HepG2 (cell line): Measurements from ENCODE around the gene DOK1. TPM values are rescaled to one million over a fixed set of nuclear protein-coding genes. Genes with fewer than 3 reads are reported as not detected.

Experiments used
- ATAC-seq: fragments of 200-7000 bp; cut with Tn5 transposase; 3 replicates; pipeline ENCODE4 v1.9.1; 2020; ENCODE audit warnings: mild to moderate bottlenecking, moderate library complexity
- BruUV-seq: library from RNA; stranded (reverse); fragments of 400-500 nt; replicated peaks from 2 replicates; lab custom pipeline; 2021; lab: Mats Ljungman, UMichigan
- CTCF ChIA-PET: fragments of 300-600 bp; formaldehyde crosslinking; extraction: SDS; loops from one replicate; lab custom pipeline; 2021; ENCODE audit warnings: low total read pairs, inconsistent platforms, low intra/inter-chr PET ratio; lab: Yijun Ruan, JAX
- POLR2A ChIA-PET: fragments of 350-600 bp; sonication (Branson Sonifier 250); formaldehyde crosslinking; loops from one replicate; lab custom pipeline; 2020; ENCODE audit warnings: antibody characterized with exemption, inconsistent platforms; lab: Yijun Ruan, JAX
- DNase-seq: peaks from one replicate; pipeline ENCODE4 v3.0.0-alpha.2; 2015; ENCODE audit warnings: low spot score
- FAIRE-seq: peaks from 3 replicates; lab custom pipeline; 2011; peaks lifted over from hg19 to GRCh38; lab: Jason Lieb, UNC
- H2AFZ ChIP-seq: one replicate; pipeline ENCODE4 v1.6.1; 2011; ENCODE audit warnings: low read length, inconsistent platforms
- H3K27ac ChIP-seq: fragments of 300-600 bp; 3 replicates; pipeline ENCODE4 v1.8.0; 2011; ENCODE audit warnings: mixed run types, mild to moderate bottlenecking, mixed read lengths, low read length, inconsistent platforms; ENCODE audit not compliant: insufficient read depth; ENCODE audit errors: extremely low read length
- H3K27me3 ChIP-seq, 2 experiments: fragments of 200-600 bp in 1 of 2; 2 replicates in 1 of 2; 3 replicates in 1 of 2; pipeline versions ENCODE4 v1.6.0 to v1.8.0; 2011; ENCODE audit warnings: low read length in 2 of 2, mild to moderate bottlenecking in 2 of 2, moderate library complexity in 2 of 2, inconsistent platforms in 1 of 2; ENCODE audit not compliant: insufficient read depth in 2 of 2, control insufficient read depth in 1 of 2
- H3K36me3 ChIP-seq, 2 experiments: fragments of 200-600 bp in 1 of 2; replicated peaks in 1 of 2; 2 replicates in 1 of 2; 3 replicates in 1 of 2; pipeline versions ENCODE4 v1.5.1 to v1.8.0; 2011; ENCODE audit warnings: low read length in 2 of 2, inconsistent platforms in 1 of 2; ENCODE audit not compliant: insufficient read depth in 2 of 2, control insufficient read depth in 1 of 2
- H3K4me1 ChIP-seq: 2 replicates; pipeline ENCODE4 v1.5.1; 2012; ENCODE audit warnings: low read length, inconsistent platforms; ENCODE audit not compliant: insufficient read depth
- H3K4me2 ChIP-seq: 2 replicates; pipeline ENCODE4 v1.6.0; 2011; ENCODE audit warnings: low read depth, low read length, inconsistent platforms
- H3K4me3 ChIP-seq, 3 experiments: fragments of 200-600 bp in 1 of 3; sonication (generic), shearing (Covaris generic) in 1 of 3; replicated peaks in 1 of 3; 2 replicates each; pipeline ENCODE4 v1.5.1; 2011 to 2016; ENCODE audit warnings: low read length in 3 of 3, inconsistent platforms in 2 of 3, low read depth in 2 of 3, mild to moderate bottlenecking in 2 of 3, control low read depth in 1 of 3, mixed read lengths in 1 of 3; ENCODE audit not compliant: insufficient read depth in 1 of 3
- H3K79me2 ChIP-seq: one replicate; pipeline ENCODE4 v1.6.1; 2011; ENCODE audit warnings: low read length, inconsistent platforms; ENCODE audit not compliant: insufficient read depth
- H3K9ac ChIP-seq: 2 replicates; pipeline ENCODE4 v1.6.0; 2011; ENCODE audit warnings: mild to moderate bottlenecking, low read depth, low read length, inconsistent platforms; ENCODE audit not compliant: insufficient read depth
- H3K9me3 ChIP-seq: 2 replicates; pipeline ENCODE4 v1.5.1; 2012; ENCODE audit warnings: mild to moderate bottlenecking, low read length
- H4K20me1 ChIP-seq: 2 replicates; pipeline ENCODE4 v1.6.0; 2011; ENCODE audit warnings: inconsistent platforms, mild to moderate bottlenecking, low read length, moderate library complexity; ENCODE audit not compliant: insufficient read depth
- CENPT ChIP-seq: sonication (generic); formaldehyde crosslinking; IDR thresholded peaks from 2 replicates; pipeline ENCODE4 v1.8.0; 2022; ENCODE audit warnings: low read depth, mild to moderate bottlenecking, moderate library complexity, missing genetic modification reagents
- HIVEP1 ChIP-seq: sonication (generic); formaldehyde crosslinking; IDR thresholded peaks from 2 replicates; pipeline ENCODE4 v1.4.0; 2020; ENCODE audit warnings: mild to moderate bottlenecking, missing genetic modification reagents
- HNF4G ChIP-seq, 2 experiments: sonication (generic) in 1 of 2; formaldehyde crosslinking in 1 of 2; IDR thresholded peaks; 2 replicates each; pipeline versions ENCODE4 v1.4.0 to v1.6.1; 2011 to 2020; ENCODE audit warnings: borderline replicate concordance in 2 of 2, low read depth in 2 of 2, mild to moderate bottlenecking in 2 of 2, low read length in 1 of 2, missing genetic modification reagents in 1 of 2, moderate library complexity in 1 of 2
- IKZF4 ChIP-seq: sonication (generic); formaldehyde crosslinking; IDR thresholded peaks from 2 replicates; pipeline ENCODE4 v1.5.1; 2020; ENCODE audit warnings: borderline replicate concordance, mild to moderate bottlenecking, low read depth, missing genetic modification reagents; ENCODE audit errors: not compliant biosample characterization
- NONO ChIP-seq, 2 experiments: fragments of 450-650 bp in 1 of 2; sonication (generic) in 1 of 2; formaldehyde crosslinking in 1 of 2; IDR thresholded peaks in 1 of 2; conservative IDR thresholded peaks in 1 of 2; 2 replicates each; pipeline versions ENCODE4 v1.6.1 to v1.8.0; 2017 to 2022; ENCODE audit warnings: mild to moderate bottlenecking in 1 of 2, missing genetic modification reagents in 1 of 2, moderate library complexity in 1 of 2
- POLR2A ChIP-seq, 2 experiments: IDR thresholded peaks; 2 replicates each; pipeline ENCODE4 v1.6.1; 2011; ENCODE audit warnings: low read depth in 2 of 2, low read length in 2 of 2, mild to moderate bottlenecking in 1 of 2, moderate library complexity in 1 of 2; ENCODE audit not compliant: insufficient read depth in 1 of 2
- ZNF121 ChIP-seq: sonication (generic); formaldehyde crosslinking; IDR thresholded peaks from 2 replicates; pipeline ENCODE4 v1.5.0; 2020; ENCODE audit warnings: mild to moderate bottlenecking, missing genetic modification reagents
- ZNF562 ChIP-seq: sonication (generic); formaldehyde crosslinking; IDR thresholded peaks from 2 replicates; pipeline ENCODE4 v1.8.0; 2022; ENCODE audit warnings: missing genetic modification reagents, borderline replicate concordance
- ZNF629 ChIP-seq: sonication (generic); formaldehyde crosslinking; conservative IDR thresholded peaks from 2 replicates; pipeline ENCODE4 v1.5.0; 2020; ENCODE audit warnings: missing genetic modification reagents
- ZSCAN29 ChIP-seq: sonication (generic); formaldehyde crosslinking; conservative IDR thresholded peaks from 2 replicates; pipeline ENCODE4 v1.4.0; 2020; ENCODE audit warnings: mild to moderate bottlenecking, missing genetic modification reagents
- WGBS: methylation state at CpG from one replicate; pipeline ENCODE4 v1.1.6; 2017; ENCODE audit warnings: low lambda C conversion rate; 5-methylcytosine and 5-hydroxymethylcytosine counted together
- in situ Hi-C: cut with HindIII; loops from 2 replicates; pipeline ENCODE4 v1.10.0; 2017; ENCODE audit warnings: low pct_unique_long_range_greater_than_20kb; ENCODE audit not compliant: extremely low pct_ligation_motif_present
- intact Hi-C: fragments of 100-400 bp; cut with micrococcal nuclease; formaldehyde crosslinking; loops from one replicate; pipeline ENCODE4 v1.10.0; 2022; ENCODE audit not compliant: unreplicated experiment
- polyA plus RNA-seq, 8 experiments: library from polyadenylated mRNA; depleted of rRNA in 3 of 8; stranded (reverse) in 7 of 8; unstranded in 1 of 8; fragments of >200 nt; fragmentation: Illumina TruSeq in 4 of 8; extraction: Trizol in 4 of 8; gene quantifications; 2 replicates each; pipeline versions ENCODE4 v1.2.1 to v1.2.3, GENCODE V29; 2011 to 2016; ENCODE audit warnings: low read depth in 4 of 8, missing spikeins in 1 of 8, mixed read lengths in 1 of 8; ENCODE audit not compliant: insufficient read depth in 1 of 8
- total RNA-seq, 5 experiments: library from RNA; depleted of rRNA; stranded (reverse); fragments of >200 nt; fragmentation: Illumina TruSeq; extraction: Trizol; gene quantifications; 2 replicates each; pipeline ENCODE4 v1.2.3, GENCODE V29; 2016; ENCODE audit warnings: low read depth in 1 of 5
- TF ChIP-seq, protein P1 (sequence below): sonication (generic); formaldehyde crosslinking; IDR thresholded peaks from 2 replicates; pipeline ENCODE4 v1.4.0; 2020; ENCODE audit warnings: mild to moderate bottlenecking, missing genetic modification reagents
- TF ChIP-seq, protein P2 (sequence below): IDR thresholded peaks from 2 replicates; pipeline ENCODE4 v1.4.0; 2020; ENCODE audit warnings: mild to moderate bottlenecking, missing genetic modification reagents

DOK1 gene
- total and polyA plus RNA-seq, 2 of the 13 experiments (the other 11 are each of a cell fraction or from before 2014, with no cell fraction given) = 0.53 to 0.74 TPM

DNA sequence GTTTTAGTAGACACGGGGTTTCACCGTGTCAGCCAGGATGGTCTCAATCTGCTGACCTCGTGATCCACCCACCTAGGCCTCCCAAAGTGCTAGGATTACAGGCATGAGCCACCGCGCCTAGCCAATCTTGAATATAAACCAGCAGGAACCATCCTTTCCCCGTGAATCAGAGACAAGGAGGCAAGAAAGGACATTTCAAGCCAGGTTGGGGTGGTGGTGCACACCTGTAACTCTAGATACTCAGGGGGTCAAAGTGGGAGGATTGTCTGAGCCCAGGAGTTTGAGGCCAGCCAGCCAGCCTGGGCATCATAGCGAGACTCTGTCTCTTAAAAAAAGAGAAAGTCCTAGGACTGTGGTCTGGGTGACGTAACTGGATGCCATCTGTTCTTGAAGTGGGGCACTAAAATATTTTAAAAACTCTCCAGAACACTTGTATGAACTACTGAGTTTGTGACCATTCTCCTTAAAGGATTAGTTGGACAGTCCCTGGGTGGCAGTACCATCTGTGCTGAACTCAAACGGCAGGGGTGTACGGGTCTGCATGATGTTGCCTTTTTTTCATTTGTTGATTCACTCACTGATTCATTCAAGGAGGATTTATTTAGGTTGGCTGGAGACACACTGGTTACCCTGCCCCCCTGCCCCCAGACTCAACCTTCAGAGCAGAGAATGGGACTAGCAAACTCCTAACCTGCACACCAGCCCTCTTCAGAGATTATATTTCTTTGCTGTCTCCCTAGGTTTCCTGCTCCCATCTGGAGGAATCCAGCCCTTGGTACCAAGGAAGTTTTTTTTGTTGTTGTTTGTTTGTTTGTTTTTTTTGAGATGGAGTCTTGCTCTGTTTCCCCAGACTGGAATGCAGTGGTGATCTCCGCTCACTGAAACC, 43.2 kb upstream of the DOK1 start (continued):
- TF ChIP-seq ZNF629 (CRISPR knock-in tag) = 0 out of 2 replicates have a peak, but pooled peaks have one; percentile 43
- TF ChIP-seq HIVEP1 (CRISPR knock-in tag) = 0 out of 2 replicates have a peak, but pooled peaks have one; percentile 46
- 0 out of 2 replicates have a peak, but pooled peaks have one; percentile 8 for TF ChIP-seq ZNF121 (CRISPR knock-in tag)
- no peak for TF ChIP-seq NONO (IDR thresholded peaks at IDR 0.05)
- TF ChIP-seq NONO (CRISPR knock-in tag; conservative IDR thresholded peaks at IDR 0.05) = peak; percentile 39; the same call in 1 of the 2 replicates
- no peak for TF ChIP-seq IKZF4 (CRISPR knock-in tag)
- TF ChIP-seq POLR2A (IDR thresholded peaks at IDR 0.05; ENCODE audit: insufficient read depth in 1 of 2, low read depth in 2 of 2, low read length in 2 of 2) = peak in 1 of 2 experiments; percentile 18; a peak in 1 of 4 replicates

DNA sequence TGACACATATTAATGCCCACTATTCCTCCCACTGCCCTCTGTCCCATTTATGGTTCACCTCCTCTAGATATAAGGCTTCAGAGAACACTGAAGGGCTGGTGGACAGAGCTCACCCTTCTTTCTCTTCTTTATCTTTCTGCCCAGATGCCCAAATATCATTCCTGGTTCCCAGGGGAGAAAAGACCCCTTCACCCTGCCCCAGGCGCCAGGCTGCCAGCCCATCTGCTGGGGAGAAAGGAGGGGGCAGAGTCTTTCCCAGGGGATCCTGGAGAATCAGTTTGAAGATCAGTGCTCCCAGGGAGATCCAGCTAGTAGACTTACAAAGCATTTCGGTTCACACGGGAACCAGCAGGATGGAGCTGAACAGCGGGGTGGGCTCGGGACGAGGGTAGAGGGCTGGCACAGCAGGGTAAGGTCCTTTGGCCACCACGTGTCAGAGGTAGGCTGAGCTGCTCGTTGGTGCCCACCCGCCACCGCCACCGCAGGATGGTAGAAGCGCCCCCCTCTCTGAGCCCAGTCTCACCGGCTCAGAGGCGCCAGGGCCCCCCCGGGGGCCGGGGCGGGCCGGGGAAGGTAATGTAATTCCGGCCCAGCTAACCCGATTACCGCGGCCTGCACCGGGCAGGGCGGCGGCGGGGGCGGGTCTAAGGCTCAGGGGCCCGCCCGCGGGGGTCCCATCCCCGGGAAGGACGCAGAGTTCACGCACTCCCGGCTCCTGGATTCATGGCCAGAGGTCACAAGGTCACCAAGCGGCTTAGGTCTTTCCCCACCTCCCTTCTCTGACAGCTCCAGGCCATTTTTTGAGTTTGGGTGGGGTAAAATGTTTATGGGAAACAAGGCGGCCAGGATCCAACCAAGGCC, 41.5 kb upstream of the DOK1 start:
- intact Hi-C loops (no loop called here), in situ Hi-C loops (no loop called here)
- CTCF ChIA-PET = no interaction called here
- 6% methylated on average over 13 of the region's 36 CpGs for WGBS
- peak; percentile 52 for ATAC-seq
- H3K79me2 ChIP-seq = no peaks in the 10 kb centered on the region
- no peaks in the 10 kb centered on the region for H3K27me3 ChIP-seq
- peak overlapping the region; percentile 36 for H3K27ac ChIP-seq
- H3K9me3 ChIP-seq = no peaks in the 10 kb centered on the region
- peaks cover 0 to 3% of the 10 kb centered on the region in 2 experiments; a peak in 3 of 5 replicates for H3K36me3 ChIP-seq
- H3K4me2 ChIP-seq = peak overlapping the region; percentile 75
- H3K4me3 ChIP-seq = peak overlapping the region; percentile 43 to 63 (median 62)
- no peaks in the 10 kb centered on the region for H4K20me1 ChIP-seq
- BruUV-seq = no TSS peak
- DNase-seq = peak; percentile 51
- no peak overlapping the region for H2AFZ ChIP-seq
- H3K4me1 ChIP-seq = peaks cover 54% of the 10 kb centered on the region
- no peak for FAIRE-seq
- POLR2A ChIA-PET = interaction anchor here (1.0 to 2.4 kb wide), 6 partner anchors 9 to 31 kb away, joined by 3 to 31 read pairs (median 12); partner anchors contain the start of genes AUP1, CCDC142, DQX1 and HTRA2
- H3K9ac ChIP-seq = peak overlapping the region; percentile 68
- TF ChIP-seq, protein P1, sequence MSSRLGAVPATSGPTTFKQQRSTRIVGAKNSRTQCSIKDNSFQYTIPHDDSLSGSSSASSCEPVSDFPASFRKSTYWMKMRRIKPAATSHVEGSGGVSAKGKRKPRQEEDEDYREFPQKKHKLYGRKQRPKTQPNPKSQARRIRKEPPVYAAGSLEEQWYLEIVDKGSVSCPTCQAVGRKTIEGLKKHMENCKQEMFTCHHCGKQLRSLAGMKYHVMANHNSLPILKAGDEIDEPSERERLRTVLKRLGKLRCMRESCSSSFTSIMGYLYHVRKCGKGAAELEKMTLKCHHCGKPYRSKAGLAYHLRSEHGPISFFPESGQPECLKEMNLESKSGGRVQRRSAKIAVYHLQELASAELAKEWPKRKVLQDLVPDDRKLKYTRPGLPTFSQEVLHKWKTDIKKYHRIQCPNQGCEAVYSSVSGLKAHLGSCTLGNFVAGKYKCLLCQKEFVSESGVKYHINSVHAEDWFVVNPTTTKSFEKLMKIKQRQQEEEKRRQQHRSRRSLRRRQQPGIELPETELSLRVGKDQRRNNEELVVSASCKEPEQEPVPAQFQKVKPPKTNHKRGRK (CRISPR knock-in tag) = no peak
- TF ChIP-seq HNF4G (IDR thresholded peaks at IDR 0.05; ENCODE audit: borderline replicate concordance, low read depth, low read length) = peak; percentile 44; the same call in 1 of the 2 replicates
- no peak for TF ChIP-seq HNF4G (CRISPR knock-in tag; IDR thresholded peaks at IDR 0.05; ENCODE audit: borderline replicate concordance, low read depth)
- 0 out of 2 replicates have a peak, but pooled peaks have one; percentile 10 for TF ChIP-seq ZNF562 (CRISPR knock-in tag)
- TF ChIP-seq, protein P2, sequence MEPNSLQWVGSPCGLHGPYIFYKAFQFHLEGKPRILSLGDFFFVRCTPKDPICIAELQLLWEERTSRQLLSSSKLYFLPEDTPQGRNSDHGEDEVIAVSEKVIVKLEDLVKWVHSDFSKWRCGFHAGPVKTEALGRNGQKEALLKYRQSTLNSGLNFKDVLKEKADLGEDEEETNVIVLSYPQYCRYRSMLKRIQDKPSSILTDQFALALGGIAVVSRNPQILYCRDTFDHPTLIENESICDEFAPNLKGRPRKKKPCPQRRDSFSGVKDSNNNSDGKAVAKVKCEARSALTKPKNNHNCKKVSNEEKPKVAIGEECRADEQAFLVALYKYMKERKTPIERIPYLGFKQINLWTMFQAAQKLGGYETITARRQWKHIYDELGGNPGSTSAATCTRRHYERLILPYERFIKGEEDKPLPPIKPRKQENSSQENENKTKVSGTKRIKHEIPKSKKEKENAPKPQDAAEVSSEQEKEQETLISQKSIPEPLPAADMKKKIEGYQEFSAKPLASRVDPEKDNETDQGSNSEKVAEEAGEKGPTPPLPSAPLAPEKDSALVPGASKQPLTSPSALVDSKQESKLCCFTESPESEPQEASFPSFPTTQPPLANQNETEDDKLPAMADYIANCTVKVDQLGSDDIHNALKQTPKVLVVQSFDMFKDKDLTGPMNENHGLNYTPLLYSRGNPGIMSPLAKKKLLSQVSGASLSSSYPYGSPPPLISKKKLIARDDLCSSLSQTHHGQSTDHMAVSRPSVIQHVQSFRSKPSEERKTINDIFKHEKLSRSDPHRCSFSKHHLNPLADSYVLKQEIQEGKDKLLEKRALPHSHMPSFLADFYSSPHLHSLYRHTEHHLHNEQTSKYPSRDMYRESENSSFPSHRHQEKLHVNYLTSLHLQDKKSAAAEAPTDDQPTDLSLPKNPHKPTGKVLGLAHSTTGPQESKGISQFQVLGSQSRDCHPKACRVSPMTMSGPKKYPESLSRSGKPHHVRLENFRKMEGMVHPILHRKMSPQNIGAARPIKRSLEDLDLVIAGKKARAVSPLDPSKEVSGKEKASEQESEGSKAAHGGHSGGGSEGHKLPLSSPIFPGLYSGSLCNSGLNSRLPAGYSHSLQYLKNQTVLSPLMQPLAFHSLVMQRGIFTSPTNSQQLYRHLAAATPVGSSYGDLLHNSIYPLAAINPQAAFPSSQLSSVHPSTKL (CRISPR knock-in tag) = peak; percentile 45; the same call in 1 of the 2 replicates
- no peak for TF ChIP-seq CENPT (CRISPR knock-in tag)
- no peak for TF ChIP-seq ZSCAN29 (CRISPR knock-in tag)
